HG03139 (cell line): Measurements from ENCODE around the gene OR5C1.
"Not testable (repeated sequence)": the region's sequence is repeated elsewhere in the genome, so short reads cannot be mapped to it uniquely, and the experiment has no call there.

Experiments used
- ATAC-seq: cut with Tn5 transposase; IDR thresholded peaks from one replicate; pipeline ENCODE4 v1.9.1; 2021; ENCODE audit not compliant: unreplicated experiment

The OR5C1 gene

GRCh38 chr9:122810306-122810946 lies 21.7 kb downstream of the OR5C1 start:
- ATAC-seq, result peak; percentile 76

GRCh38 chr9:122812736-122813135 lies 24.0 kb downstream of the OR5C1 start:
- ATAC-seq, result no peak

GRCh38 chr9:122814545-122814944 lies 25.8 kb downstream of the OR5C1 start:
- no peak for ATAC-seq

GRCh38 chr9:122815544-122815943 lies 26.8 kb downstream of the OR5C1 start:
- ATAC-seq, result no peak

GRCh38 chr9:122816163-122816867 lies 27.6 kb downstream of the OR5C1 start:
- peak; percentile 75 for ATAC-seq

GRCh38 chr9:122819326-122819725 lies 30.6 kb downstream of the OR5C1 start:
- no peak for ATAC-seq

GRCh38 chr9:122819791-122820489 lies 31.2 kb downstream of the OR5C1 start:
- ATAC-seq, result no peak

- no peak for ATAC-seq
Observed at GRCh38 chr9:122820490-122820845, 31.7 kb downstream of the OR5C1 start.

GRCh38 chr9:122821278-122821943 lies 32.7 kb downstream of the OR5C1 start:
- no peak for ATAC-seq

- no peak for ATAC-seq
Observed at GRCh38 chr9:122822056-122822455, 33.3 kb downstream of the OR5C1 start.

- no peak for ATAC-seq
Observed at GRCh38 chr9:122822938-122823337, 34.2 kb downstream of the OR5C1 start.

- ATAC-seq, result peak; percentile 2
Observed at GRCh38 chr9:122827761-122828093, 39.0 kb downstream of the OR5C1 start.

- not testable (repeated sequence) for ATAC-seq
Observed at GRCh38 chr9:122828965-122829284, 40.2 kb downstream of the OR5C1 start.

- no peak for ATAC-seq
Observed at GRCh38 chr9:122832194-122832593, 43.5 kb downstream of the OR5C1 start.

GRCh38 chr9:122835313-122835731 lies 46.6 kb downstream of the OR5C1 start:
- no peak for ATAC-seq

GRCh38 chr9:122837266-122837850 lies 48.6 kb downstream of the OR5C1 start:
- no peak for ATAC-seq

GRCh38 chr9:122838441-122838840 lies 49.7 kb downstream of the OR5C1 start:
- not testable (repeated sequence) for ATAC-seq
